ENCODE results near the gene MYO1H.

Gene MYO1H

DNA sequence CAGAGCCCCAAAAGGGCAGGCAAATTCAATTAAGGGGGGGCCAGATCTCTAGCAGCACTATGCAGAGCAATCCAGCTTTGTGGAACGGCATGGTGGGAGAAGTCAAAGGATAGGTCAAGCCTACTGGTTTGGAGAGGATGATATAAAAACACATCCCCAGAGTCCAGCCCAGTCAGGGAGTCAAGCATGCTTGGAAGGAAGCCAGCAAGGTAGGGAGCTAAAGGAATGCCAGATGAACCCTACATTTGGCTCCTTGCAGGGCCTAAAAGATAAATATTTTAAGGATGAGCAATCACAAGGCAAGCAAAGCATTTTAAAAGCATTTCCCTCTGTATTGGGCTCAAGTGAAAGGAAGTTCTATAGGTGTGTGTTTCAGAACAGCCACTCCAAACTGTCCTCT is 108.0 kb downstream of the MYO1H start:
- Histone ChIP-seq H3K4me1 (no peaks in the 10 kb centered on the region), H3K9me3 (no peaks in the 10 kb centered on the region), H3K36me3 (peaks cover 35% of the 10 kb centered on the region), H3K4me3 (ENCODE audit: low read depth, low read length) (no peak overlapping the region), H3K27me3 (no peaks in the 10 kb centered on the region)
- TF ChIP-seq, protein P1, sequence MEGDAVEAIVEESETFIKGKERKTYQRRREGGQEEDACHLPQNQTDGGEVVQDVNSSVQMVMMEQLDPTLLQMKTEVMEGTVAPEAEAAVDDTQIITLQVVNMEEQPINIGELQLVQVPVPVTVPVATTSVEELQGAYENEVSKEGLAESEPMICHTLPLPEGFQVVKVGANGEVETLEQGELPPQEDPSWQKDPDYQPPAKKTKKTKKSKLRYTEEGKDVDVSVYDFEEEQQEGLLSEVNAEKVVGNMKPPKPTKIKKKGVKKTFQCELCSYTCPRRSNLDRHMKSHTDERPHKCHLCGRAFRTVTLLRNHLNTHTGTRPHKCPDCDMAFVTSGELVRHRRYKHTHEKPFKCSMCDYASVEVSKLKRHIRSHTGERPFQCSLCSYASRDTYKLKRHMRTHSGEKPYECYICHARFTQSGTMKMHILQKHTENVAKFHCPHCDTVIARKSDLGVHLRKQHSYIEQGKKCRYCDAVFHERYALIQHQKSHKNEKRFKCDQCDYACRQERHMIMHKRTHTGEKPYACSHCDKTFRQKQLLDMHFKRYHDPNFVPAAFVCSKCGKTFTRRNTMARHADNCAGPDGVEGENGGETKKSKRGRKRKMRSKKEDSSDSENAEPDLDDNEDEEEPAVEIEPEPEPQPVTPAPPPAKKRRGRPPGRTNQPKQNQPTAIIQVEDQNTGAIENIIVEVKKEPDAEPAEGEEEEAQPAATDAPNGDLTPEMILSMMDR (IDR thresholded peaks at IDR 0.05; ENCODE audit: low read depth, low read length), result no peak
- no peak for DNase-seq

GRCh38 chr12:109458086-109458485 is 110.4 kb downstream of the MYO1H start:
- DNase-seq, result no peak
- Histone ChIP-seq H3K36me3 (peaks cover 22% of the 10 kb centered on the region), H3K4me3 (ENCODE audit: low read depth, low read length) (no peak overlapping the region)

GRCh38 chr12:109458771-109459208 is 111.1 kb downstream of the MYO1H start:
- no peak for DNase-seq
- H3K36me3 ChIP-seq, result peaks cover 22% of the 10 kb centered on the region
- H3K9me3 ChIP-seq, result no peaks in the 10 kb centered on the region
- no peaks in the 10 kb centered on the region for H3K27me3 ChIP-seq
- TF ChIP-seq, protein P1 (IDR thresholded peaks at IDR 0.05; ENCODE audit: low read depth, low read length), result no peak
- no peak overlapping the region for H3K4me3 ChIP-seq (ENCODE audit: low read depth, low read length)
- H3K4me1 ChIP-seq, result peaks cover 12% of the 10 kb centered on the region

More at GRCh38 chr12:109458086-109458485, 110.4 kb downstream of the MYO1H start:
- H3K27me3 ChIP-seq, result no peaks in the 10 kb centered on the region
- H3K4me1 ChIP-seq, result peaks cover 8% of the 10 kb centered on the region
- H3K9me3 ChIP-seq, result no peaks in the 10 kb centered on the region
- TF ChIP-seq, protein P1 (IDR thresholded peaks at IDR 0.05; ENCODE audit: low read depth, low read length), result no peak

DNA sequence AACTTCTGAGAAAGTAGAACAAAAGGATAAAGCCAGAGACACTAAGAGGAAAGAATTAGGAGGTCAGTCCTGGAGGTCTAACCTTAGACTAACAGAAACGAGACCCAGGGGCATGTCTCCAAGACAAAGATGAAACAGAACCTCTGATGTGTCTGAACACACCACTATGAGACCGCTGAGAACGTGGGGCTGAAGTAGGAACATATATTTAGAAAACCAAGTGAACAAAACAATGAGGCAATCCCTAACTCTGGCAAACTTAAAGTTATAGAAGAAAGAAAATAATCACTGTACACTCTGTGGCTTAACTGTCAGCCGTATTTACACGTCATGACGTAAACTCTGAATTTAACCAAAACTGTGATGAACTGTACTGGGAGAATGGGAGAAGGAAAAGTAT is 111.5 kb downstream of the MYO1H start:
- TF ChIP-seq, protein P1 (IDR thresholded peaks at IDR 0.05; ENCODE audit: low read depth, low read length), result no peak
- Histone ChIP-seq H3K4me3 (ENCODE audit: low read depth, low read length) (no peak overlapping the region), H3K4me1 (peaks cover 12% of the 10 kb centered on the region), H3K36me3 (peaks cover 22% of the 10 kb centered on the region), H3K9me3 (no peaks in the 10 kb centered on the region), H3K27me3 (no peaks in the 10 kb centered on the region)
- DNase-seq, result no peak

- no peaks in the 10 kb centered on the region for H3K9me3 ChIP-seq
- no peaks in the 10 kb centered on the region for H3K27me3 ChIP-seq
- DNase-seq, result no peak
- peaks cover 19% of the 10 kb centered on the region for H3K36me3 ChIP-seq
- peaks cover 16% of the 10 kb centered on the region for H3K4me1 ChIP-seq
- TF ChIP-seq, protein P1 (IDR thresholded peaks at IDR 0.05; ENCODE audit: low read depth, low read length), result no peak
- H3K4me3 ChIP-seq (ENCODE audit: low read depth, low read length), result no peak overlapping the region
Measured at GRCh38 chr12:109460538-109460937, 112.8 kb downstream of the MYO1H start.

DNA sequence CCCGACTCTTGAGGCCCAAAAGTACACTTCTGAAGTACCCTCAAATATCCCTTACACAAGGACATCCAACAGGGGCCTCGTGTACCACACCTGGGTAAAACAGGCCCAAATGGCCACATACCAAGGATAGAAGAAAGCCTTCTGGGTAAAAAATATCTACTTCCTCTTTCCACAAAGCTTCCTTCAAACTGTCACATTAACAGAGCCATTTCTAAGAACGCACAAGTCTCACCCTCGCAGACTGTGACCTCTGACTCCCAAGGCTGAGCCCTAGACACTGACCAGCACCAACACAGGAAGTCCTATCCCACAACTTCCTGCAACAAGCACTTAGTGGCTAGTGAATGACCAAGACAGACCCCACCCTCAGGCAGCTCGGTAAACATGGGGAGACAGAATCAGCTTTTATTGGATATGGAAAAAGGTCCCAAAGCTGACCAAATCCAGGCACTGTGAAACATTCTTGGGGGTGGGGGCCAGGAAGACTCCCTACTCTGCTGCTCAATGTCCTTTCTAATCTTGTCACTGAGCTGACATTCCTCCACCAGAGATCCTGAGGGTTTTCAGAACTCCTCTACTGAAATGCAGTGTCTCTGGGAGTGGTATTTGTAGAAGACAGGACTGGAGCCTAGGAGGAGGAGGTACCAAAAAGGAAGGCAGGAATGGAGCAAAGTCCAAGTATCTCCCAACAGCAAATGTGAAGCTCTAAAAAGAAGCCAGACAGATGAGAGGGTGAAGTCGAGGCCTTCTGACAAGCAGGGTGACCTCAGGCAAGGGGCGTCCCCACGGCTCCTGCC is 113.5 kb downstream of the MYO1H start:
- H3K27me3 ChIP-seq, result no peaks in the 10 kb centered on the region
- peaks cover 13% of the 10 kb centered on the region for H3K36me3 ChIP-seq
- no peaks in the 10 kb centered on the region for H3K9me3 ChIP-seq
- no peak overlapping the region for H3K4me3 ChIP-seq (ENCODE audit: low read depth, low read length)
- TF ChIP-seq, protein P1 (IDR thresholded peaks at IDR 0.05; ENCODE audit: low read depth, low read length), result no peak
- no peak for DNase-seq
- peaks cover 16% of the 10 kb centered on the region for H3K4me1 ChIP-seq

Measured in BE2C (cell line).